GM19397 (cell line): Measurements from ENCODE around the gene SNCA.

ENCODE experiments used
- ATAC-seq: cut with Tn5 transposase; IDR thresholded peaks from one replicate; pipeline ENCODE4 v1.9.1; 2021; ENCODE audit warnings: mild to moderate bottlenecking, moderate library complexity; ENCODE audit not compliant: unreplicated experiment

The SNCA gene

DNA sequence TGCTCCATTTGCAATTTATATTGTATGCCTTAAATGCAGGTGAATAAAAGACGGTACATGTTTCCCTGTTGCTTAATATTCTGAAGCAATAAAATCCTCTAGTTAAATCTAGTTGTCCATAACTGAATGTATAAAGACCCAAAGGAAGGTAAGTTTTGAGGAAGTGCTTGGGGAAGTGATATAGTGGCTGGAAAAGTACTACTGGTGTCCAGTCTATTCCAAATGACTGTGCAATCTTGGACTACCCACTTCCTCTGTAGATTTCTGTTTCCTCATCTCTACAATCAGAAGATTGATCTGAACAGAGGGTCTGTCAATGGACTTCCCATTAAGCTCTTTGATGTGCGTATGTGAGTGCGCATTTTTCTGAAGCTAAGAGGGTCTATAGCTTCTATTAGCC, 17.0 kb downstream of the SNCA start:
- ATAC-seq = no peak

DNA sequence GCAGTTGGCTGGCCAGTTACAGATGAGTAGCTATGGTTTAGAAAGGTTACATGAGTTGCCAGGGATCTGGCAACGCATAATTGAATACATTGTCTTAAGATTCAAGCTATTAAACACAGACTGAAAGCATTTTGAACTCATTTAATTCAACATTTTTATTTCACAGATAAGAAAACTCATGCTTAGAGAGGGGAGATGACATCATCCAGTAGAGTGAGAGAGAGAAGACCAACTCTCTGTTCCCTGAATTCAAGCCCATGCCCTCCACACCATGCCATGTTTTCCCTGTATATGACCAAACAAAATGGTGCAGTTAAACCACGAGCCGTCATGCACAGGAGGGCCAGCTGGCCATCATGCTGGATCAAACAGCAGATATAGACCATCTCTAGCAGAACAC, 22.6 kb downstream of the SNCA start:
- ATAC-seq = no peak

DNA sequence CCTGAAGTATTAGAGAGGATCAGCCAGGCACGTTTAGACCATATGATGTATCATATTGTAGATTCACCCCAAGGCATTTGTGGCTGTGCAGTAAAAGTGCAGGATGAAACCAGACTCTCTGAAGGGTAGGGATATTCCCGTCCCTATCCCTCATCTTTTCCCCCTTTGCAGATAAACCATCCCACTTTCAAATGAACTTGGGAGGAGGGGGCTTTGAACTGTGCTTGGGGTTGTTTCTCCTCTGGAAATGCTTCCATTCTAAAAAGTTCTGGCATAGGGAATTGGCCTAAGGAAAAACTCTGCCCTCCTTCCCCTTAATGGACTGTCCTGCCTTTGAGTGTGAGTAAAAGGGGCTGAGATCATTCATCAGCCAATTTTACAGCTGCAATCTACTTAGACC, 23.8 kb downstream of the SNCA start:
- no peak for ATAC-seq

DNA sequence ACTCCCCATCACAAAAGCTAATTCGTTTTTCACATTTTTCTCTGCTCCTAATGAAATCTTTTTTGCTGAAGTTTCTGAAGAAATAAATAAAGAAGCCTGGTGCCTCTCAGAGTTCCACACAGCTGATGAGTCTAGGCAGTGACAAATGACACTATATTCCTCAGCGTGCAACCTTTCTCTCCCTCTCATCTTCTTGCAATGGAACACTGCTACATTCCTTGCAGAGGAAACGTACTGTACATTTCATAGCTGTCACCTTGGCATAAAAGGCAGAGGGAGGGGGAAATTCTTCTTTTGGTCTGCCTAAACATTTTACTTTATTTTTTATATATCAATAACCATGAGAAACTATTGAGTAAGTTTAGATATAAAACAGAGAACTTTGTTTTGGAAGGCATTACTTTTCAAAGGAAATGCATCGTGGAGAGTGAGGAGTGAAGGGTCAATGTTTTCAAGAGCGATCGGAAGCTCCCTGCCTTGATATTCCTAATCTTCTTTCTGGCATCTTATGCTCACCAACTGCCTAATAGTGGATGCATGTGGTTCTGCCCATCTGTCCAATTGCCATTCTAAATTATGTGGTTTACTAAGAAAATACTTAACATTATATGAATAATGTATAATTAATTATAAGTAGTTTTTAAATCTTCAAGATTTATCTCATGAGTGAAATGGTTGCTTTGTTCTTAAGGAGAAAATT, 29.4 kb downstream of the SNCA start:
- no peak for ATAC-seq

DNA sequence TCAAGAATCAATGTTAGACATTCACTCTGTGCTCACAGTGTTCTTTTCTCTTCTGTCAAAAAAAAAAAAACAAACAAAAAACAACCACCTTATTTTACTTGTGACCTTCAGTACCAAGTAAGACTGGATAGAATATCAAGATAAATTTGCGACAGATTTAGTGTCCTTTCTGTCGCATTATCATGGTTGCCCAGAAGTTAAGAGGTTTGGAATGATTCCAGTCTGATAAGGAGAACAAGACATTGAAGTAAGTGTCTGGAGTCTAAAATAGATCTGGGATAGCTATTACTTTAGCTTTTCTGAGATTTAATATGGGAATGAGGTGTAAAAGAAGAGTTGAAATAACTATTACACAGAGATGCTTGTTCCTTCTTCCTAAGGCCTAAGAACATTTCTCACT, 31.7 kb downstream of the SNCA start:
- ATAC-seq = no peak

DNA sequence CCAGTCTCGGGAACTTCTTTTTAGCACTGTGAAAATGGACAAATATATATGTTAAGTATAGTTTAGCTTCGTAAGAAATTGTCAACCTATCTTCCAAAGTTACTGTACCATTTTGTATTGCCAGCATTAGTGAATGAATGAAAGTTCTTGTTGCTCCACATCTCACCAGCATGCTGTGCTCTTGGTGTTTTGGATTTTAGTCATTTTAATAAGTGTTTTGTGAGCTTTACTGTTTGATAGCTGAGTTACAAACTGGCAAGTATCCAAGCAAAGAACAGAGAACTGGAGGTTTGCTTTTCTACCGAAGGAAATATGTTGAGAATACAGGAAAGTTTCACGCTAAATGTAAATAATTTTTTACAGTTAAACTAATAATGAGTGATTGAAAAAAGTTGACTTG, 33.0 kb downstream of the SNCA start:
- no peak for ATAC-seq

DNA sequence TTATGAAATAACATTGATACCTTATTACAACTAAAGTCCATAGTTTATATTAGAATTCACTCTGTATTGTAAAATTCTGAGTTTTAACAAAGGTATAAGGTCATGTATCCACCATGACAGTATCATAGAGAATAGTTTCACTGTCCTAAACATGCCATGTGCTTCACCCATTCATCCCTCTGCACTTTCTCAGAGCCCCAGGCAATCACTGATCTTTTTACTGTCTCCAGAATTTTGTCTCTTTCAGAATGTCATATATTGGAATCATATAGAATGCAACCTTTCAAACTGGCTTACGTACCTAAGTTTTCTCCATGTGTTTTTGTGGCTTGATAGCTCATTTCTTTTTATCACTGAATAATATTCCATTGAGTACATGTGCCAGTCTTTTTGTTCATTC, 33.9 kb downstream of the SNCA start:
- ATAC-seq = no peak

DNA sequence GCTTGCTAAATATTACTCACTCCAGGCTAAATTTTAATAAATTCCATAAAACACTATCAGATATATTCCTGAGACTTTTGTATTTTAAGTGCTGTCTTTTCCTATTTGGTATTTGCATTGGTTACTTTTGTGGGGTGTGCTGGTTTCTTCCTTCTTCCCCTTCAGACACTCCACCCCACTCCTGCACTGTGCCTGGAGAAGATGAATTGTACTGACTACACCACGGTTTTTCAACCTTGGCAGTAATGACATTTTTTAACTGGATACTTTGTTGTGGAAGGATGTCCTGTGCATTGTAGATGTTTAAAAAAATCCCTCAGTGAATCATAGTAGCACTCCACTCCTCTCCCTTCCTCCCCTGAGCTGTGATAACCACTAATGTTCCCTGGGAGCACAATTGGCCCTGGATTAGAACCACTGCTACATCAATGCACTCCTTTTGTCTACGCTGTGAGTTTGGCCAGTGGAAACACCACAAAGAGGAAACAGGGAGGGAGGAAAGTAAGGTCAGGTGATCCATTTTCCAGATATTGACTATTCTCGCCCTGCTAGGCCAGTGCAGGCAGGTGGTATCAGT, 36.3 kb downstream of the SNCA start:
- no peak for ATAC-seq

DNA sequence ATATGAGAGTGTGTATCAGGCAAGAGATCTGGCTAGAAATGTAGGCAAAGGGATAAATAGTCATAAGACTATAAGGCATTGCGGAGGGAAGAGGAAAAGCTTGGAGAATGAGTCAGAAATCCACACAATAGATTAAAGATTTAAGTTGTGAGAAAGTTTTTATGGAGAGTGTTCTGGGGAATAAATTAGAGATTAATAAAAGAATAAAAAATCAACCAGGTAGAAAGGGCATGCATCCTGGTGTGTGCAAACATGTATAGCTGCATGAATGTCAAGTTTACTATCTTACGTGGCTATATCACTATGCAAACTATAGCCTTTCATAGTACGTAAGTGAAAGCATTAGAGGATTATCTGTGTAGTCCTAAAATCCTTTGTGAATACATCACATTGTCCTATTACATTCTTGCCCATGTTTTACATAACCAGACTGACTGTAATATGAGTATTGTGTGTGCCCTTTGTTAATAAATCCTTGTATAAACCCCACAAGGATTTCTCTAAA, 36.9 kb downstream of the SNCA start:
- ATAC-seq = no peak

DNA sequence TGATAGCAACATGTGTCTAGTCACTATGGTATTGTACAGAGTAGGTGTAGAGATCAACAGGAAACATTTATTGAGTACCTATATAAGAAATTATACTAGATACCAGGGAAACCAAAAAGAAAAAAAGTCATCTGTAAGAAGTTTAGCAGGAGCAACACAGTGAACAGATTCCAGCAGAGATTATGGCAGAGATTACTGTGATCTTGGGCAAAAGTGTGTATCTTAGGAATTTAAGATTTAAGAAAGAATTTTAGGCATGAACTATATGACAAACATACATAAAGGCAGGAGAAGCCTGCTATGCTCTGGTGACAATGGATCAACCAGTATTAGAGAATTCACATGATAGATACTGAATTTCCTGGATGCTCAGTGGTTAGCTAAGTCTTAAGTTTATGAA, 37.9 kb downstream of the SNCA start:
- no peak for ATAC-seq

DNA sequence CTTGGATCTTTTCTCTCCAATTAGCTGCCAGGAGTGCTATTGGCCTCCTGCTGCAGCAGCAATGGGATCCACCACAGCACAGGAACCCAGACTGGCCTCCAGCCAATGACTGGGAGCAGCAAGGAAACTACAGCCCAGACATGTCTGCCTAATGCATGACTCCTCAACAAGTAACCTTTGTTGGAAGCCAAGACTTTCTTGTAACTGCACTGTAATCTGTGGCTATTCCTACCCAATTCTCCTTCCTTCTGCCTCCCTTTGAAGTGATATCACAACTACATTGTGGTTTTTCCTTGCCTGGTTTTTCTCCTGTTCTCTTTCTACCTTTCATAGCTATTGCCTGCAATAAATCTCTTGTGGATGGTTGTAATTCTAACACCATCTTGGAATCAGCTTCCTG, 39.8 kb downstream of the SNCA start:
- ATAC-seq = no peak

DNA sequence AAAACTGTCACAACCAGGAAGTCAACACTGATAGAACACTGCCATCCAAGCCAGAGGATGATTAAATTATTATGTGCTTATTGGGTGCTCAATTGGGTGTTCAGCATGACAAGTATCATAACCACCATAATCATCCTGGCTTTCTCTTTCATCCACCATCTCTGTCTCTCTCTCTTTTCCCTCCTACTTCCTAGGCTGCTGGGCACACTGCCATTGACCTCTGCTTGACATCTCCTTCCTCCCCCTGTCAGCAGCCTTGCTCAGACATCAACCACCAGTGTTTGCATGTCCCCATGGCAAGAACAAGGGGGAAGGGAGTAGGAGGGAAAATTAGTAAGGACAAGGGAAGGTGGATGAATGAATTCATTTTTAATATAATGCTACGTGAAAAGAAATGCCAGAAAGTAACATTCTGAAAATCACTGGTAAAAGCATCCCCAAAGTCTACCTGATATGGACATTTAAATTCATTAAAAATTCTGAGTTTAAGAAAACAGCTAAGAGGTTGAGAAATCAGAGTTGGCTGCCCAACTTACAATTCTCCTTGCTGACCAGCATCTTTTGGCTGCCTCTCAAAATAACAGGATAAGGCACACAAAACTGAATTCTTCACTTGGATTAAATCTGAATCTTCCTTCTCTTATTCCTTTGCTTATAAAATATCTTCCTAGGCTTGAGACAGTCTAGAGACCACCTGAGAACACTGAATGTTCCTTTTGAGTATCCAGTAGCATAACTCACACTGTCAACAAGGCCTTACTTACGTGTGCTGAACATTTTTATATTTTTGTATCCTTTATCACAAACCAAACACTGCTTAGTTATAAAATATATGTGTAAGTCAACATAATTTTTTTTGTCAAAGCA, 48.5 kb downstream of the SNCA start:
- no peak for ATAC-seq

DNA sequence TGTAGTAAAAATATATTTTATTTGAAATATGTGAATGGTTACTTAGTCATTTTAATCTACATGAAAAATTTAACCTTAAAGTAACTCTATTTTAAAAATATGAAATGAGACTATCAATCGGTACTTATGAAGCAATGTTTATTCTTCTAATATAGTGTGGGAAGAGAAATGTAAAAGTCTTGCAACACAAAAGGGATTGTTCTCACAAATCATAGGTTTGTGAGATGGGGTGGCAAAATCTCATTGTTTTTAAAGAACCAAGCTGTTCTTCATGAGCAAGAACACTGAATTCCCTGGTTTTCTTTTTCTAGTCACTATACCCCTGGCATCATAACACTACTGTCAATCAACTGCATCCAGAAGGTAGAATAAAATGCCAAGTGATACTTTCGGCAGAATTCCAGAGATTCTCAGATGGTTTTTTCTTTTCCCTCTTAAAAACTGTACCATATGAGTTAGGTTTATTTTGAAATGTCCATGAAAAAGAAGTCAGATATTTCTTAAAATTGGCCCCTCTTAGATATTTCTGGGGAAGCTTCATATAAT, 52.2 kb downstream of the SNCA start:
- no peak for ATAC-seq

DNA sequence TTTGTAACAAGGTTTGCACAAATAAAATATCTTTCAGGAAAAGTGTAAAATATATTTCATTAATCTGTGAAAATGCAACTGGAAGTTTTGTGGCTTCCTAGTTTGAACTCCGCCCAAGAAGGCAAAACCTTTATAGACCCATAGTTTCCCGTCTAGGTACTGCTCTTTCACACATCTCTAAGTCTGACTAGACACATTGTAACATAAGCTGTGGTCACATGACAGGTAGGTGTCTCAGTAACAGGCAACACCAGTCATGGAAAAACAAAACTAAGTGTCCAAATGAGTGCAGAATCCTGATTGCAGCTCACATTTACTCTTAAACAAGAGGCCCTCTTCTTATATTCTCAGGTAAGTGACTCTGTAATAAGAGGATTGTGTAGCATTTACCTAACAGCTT, 55.6 kb downstream of the SNCA start:
- no peak for ATAC-seq

DNA sequence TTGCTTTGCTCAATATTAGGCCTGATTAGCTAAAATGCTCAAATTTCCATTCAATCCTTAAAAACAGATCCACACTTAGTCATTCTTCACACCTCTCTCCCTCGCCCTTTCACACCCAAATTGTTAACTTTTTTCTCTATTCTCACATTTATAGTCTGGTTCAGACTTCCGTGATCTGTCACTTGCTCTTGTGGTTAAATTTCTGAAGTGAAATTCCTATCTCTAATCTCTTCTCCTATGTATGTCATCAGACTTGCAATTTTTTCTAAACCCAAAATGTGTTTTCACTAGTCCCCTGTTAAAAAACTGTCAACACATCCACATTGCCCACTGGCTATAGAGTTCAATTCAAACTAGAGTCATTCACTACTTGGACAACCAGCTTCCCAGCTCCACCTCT, 63.2 kb downstream of the SNCA start:
- ATAC-seq = no peak

DNA sequence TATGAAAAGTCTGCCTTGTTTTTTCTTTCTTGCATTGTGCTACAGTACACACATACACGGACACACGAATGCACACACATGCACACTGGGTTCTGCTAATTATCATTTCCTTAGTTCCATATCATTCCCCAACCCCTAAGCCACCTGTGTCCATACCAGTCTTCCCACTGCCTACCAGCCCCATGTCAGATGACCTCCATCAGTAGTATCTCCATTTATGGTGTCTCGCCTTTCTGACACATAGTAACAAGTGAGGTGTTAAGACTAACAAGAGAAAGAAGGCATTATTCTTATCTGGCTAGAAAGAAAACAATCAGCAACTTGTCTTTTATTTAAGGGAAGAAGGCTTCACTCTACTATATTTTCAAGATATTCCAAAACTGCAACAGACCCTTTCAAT, 67.1 kb downstream of the SNCA start:
- ATAC-seq = no peak

DNA sequence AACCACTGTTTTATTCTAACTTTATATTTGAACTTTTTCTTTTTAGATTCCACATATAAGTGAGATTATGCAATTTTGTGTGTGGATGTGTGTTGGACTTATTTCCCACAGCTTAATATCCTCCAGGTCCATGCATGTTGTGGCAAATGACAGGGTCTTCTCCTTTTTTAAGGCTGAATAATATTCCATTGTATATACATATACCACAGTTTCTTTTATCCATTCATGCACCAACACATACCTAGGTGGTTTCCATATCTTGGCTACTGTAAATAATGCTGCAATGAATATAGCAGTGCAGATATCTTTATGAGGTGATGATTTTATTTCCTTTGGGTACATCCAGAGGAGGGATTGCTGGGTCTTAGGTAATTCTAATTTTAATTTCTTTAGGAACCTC, 69.0 kb downstream of the SNCA start:
- no peak for ATAC-seq

DNA sequence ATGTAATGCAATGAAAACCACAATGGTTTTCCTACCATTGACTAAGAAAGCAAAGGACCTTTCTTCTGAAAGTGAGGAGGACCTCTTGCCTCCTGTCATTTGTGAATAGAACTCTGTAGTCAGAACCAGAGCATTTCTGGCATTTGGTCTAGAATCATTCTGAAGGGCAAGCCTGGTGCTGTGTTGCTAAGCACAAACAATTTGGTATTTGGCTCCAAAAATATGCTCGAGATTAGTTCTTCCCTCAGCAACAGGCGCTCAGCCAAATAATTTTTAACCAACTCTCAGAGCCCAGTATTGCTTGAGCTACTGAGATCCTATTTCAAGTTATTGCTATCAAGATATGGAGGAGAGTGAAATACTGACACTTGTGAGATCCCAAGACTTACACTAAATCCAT, 71.0 kb downstream of the SNCA start:
- no peak for ATAC-seq

DNA sequence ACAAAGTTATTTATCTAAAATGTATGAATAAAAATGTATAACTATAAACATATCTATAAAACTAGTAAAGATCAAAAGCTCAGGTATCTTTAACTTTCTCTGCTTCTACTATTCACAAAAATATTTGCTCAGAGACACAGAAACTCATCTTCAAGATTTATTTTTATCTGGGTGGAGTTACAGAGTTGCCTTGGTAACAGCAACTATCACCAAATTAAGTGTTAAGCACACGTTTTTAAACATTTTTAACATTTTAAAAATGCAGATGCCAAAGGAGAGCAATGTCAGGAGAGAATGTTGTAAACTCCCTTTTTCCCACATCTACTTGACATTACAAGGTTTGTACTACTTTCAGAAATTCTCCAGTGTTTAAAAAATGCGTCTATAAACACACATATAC, 71.4 kb downstream of the SNCA start:
- ATAC-seq = no peak

DNA sequence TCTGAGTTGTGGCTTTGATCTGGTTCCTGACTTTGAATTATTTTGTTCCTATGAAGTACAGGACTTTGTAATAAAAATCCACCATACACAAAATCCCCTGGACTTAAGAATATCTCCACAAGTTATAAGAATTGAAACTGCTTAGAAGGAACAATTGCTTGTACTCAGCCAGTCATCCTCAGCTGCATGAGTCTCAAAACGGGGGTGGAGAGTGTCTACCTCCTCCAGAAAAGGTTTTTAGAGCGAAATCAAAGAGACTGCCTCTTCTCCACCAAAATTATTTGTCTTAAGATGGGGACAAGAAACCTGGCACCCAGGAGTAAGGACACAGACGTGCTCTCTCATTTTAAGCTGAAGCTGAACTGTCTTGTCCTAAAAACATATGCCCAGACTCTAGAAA, 74.7 kb downstream of the SNCA start:
- no peak for ATAC-seq

DNA sequence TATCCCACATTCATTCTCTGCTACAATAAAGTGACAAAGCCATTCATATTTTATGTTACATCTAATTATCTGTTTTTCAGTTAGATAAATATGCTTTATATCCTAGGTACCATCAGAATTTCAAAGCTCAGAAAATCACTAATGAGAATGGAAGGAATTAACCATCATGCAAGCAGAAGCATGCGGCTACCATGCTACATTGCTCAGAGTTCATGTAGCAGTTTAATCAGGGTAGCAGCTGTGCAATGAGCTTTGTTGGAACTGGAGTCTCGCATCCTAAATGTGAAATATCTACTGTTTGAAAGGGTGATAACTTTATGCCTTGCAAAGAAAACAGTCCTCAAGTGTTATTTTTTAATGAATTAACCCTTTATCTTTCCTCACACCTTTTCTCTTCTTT, 77.5 kb downstream of the SNCA start:
- ATAC-seq = no peak
